Measurements from ENCODE around the gene LCOR.
"Not testable (repeated sequence)": the region's sequence is repeated elsewhere in the genome, so short reads cannot be mapped to it uniquely, and the experiment has no call there.

Gene LCOR

GRCh38 chr10:96831200-96831866, 765 bp upstream of the LCOR start:
- peak overlapping the region; percentile 83 for H3K4me3 Mint-ChIP-seq

DNA sequence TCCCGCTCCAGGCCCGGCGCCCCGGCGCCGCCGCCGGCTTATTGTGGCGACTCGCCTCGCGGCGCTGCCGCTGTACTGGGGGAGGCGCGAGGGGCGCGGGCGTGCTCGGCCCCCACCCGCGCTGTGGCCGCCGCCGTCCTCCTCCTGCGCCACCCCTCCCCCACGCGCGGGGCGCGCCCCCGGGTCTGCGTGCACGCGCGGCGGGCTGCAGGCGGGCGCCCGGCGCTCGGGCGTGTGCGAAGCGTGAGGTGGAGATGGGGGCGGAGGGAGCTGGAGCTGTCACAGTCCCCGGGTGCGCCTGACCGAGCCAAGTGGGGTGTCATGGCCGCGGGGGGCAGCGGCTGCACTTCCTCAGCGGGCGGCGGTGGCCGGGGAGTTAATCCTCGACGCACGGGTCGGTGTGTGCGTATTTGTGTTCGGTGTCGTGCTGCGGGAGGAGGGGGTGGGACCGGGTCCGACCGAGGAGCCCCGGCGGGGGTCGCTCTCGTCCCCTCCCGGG, 672 bp downstream of the LCOR start:
- Mint-ChIP-seq H3K27ac (peak overlapping the region; percentile 73), H3K36me3 (ENCODE audit: low read depth) (peaks cover 11% of the 10 kb centered on the region), H3K27me3 (no peaks in the 10 kb centered on the region), H3K4me1 (peaks cover 56% of the 10 kb centered on the region), H3K9me3 (no peaks in the 10 kb centered on the region), H3K4me3 (peak overlapping the region; percentile 82)
- ATAC-seq (peak; percentile 78), DNase-seq (peak; percentile 87)

More at GRCh38 chr10:96831200-96831866, 765 bp upstream of the LCOR start:
- peaks cover 5% of the 10 kb centered on the region for H3K36me3 Mint-ChIP-seq (ENCODE audit: low read depth)
- peaks cover 47% of the 10 kb centered on the region for H3K4me1 Mint-ChIP-seq
- DNase-seq = no peak
- ATAC-seq = no peak
- H3K9me3 Mint-ChIP-seq = no peaks in the 10 kb centered on the region
- H3K27me3 Mint-ChIP-seq = no peaks in the 10 kb centered on the region
- peak overlapping the region; percentile 92 for H3K27ac Mint-ChIP-seq

- DNase-seq = peak; percentile 25
- H3K4me1 Mint-ChIP-seq = peaks cover 61% of the 10 kb centered on the region
- peak overlapping the region; percentile 92 for H3K4me3 Mint-ChIP-seq
- H3K27me3 Mint-ChIP-seq = no peaks in the 10 kb centered on the region
- H3K9me3 Mint-ChIP-seq = no peaks in the 10 kb centered on the region
- peaks cover 14% of the 10 kb centered on the region for H3K36me3 Mint-ChIP-seq (ENCODE audit: low read depth)
- no peak for ATAC-seq
- peak overlapping the region; percentile 80 for H3K27ac Mint-ChIP-seq
Observed at GRCh38 chr10:96833220-96834001, 1.3 kb downstream of the LCOR start.

DNA sequence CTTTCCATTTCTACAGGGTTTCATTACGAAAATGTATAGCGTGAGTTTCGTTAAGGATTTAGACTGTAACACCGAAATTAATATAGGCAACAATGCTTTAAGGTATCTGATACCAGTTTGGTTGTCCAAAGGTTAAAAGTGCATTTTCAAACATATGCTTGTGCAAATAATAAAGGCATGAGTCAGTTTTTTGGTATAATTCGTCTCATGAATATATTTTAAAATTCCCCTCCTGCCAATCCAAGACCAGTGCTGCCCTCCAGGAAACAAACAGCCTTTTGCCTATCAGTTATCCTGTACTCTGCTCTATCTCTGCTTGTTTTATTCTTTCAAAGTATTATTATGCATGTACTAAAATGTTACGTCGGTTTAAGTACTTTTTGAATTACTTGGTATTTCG, 2.0 kb downstream of the LCOR start:
- peaks cover 17% of the 10 kb centered on the region for H3K36me3 Mint-ChIP-seq (ENCODE audit: low read depth)
- peak overlapping the region; percentile 92 for H3K4me3 Mint-ChIP-seq
- H3K9me3 Mint-ChIP-seq = no peaks in the 10 kb centered on the region
- ATAC-seq (no peak), DNase-seq (no peak)
- H3K4me1 Mint-ChIP-seq = peaks cover 67% of the 10 kb centered on the region
- no peaks in the 10 kb centered on the region for H3K27me3 Mint-ChIP-seq
- H3K27ac Mint-ChIP-seq = peak overlapping the region; percentile 80

DNA sequence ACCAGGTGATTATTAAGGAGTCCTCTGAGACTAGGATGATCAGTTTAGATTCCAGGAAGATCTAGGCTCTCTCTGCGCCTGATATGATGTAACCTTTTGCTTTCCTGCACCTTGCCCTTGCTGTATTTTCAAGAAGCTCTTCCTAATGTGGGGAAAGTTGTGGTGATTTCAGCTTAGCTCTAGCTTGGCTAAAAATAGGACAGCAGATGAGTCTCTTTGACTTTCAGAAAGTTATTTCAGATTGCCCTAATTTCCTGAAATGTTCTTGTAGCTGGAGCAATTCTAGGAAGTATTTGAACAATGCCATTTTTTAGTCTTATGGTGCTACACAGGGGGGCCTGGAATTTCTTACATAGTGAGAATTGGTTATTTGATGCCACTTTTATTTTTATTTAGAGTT, 3.8 kb downstream of the LCOR start:
- DNase-seq (no peak), ATAC-seq (no peak)
- Mint-ChIP-seq H3K27ac (peak overlapping the region; percentile 16), H3K4me1 (peaks cover 71% of the 10 kb centered on the region), H3K27me3 (no peaks in the 10 kb centered on the region), H3K9me3 (no peaks in the 10 kb centered on the region), H3K36me3 (ENCODE audit: low read depth) (peaks cover 15% of the 10 kb centered on the region), H3K4me3 (peak overlapping the region; percentile 55)

- Mint-ChIP-seq H3K36me3 (ENCODE audit: low read depth) (peaks cover 15% of the 10 kb centered on the region), H3K27me3 (no peaks in the 10 kb centered on the region), H3K4me1 (peaks cover 79% of the 10 kb centered on the region), H3K9me3 (no peaks in the 10 kb centered on the region), H3K27ac (no peak overlapping the region), H3K4me3 (no peak overlapping the region)
- DNase-seq (no peak), ATAC-seq (no peak)
Observed at GRCh38 chr10:96838529-96838928, 6.4 kb downstream of the LCOR start.

DNA sequence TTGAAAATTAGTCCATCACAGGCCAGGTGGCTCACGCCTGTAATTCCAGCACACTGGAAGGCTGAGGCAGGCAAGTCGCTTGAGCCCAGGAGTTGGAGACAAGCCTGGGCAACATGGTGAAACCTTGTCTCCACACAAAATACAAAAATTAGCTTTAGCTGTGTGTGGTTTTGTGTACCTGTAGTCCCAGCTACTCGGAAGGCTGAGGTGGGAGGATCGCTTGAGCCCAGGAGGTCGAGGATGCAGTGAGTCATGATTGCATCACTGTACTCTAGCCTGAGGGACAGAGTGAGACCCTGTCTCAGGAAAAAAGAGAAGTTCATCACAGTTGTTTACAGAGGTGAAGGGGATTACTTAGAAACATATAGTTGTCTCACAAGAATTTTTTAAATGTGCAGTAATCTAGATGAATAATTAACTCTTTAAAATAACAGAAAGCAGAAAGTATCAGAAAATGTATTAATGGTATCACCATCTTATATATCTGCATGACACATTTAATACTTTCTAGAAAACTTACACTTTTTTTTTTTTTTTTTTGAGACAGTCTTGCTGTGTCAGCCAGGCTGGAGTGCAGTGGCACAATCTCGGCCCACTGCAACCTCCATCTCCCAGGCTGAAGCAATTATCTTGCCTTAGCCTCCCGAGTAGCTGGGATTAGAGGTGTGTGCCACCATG, 8.9 kb downstream of the LCOR start:
- H3K36me3 Mint-ChIP-seq (ENCODE audit: low read depth) = peaks cover 11% of the 10 kb centered on the region
- DNase-seq (peak; percentile 10), ATAC-seq (peak; percentile 78)
- no peaks in the 10 kb centered on the region for H3K9me3 Mint-ChIP-seq
- peak overlapping the region; percentile 37 for H3K4me3 Mint-ChIP-seq
- no peaks in the 10 kb centered on the region for H3K27me3 Mint-ChIP-seq
- peak overlapping the region; percentile 66 for H3K27ac Mint-ChIP-seq
- H3K4me1 Mint-ChIP-seq = peaks cover 71% of the 10 kb centered on the region

DNA sequence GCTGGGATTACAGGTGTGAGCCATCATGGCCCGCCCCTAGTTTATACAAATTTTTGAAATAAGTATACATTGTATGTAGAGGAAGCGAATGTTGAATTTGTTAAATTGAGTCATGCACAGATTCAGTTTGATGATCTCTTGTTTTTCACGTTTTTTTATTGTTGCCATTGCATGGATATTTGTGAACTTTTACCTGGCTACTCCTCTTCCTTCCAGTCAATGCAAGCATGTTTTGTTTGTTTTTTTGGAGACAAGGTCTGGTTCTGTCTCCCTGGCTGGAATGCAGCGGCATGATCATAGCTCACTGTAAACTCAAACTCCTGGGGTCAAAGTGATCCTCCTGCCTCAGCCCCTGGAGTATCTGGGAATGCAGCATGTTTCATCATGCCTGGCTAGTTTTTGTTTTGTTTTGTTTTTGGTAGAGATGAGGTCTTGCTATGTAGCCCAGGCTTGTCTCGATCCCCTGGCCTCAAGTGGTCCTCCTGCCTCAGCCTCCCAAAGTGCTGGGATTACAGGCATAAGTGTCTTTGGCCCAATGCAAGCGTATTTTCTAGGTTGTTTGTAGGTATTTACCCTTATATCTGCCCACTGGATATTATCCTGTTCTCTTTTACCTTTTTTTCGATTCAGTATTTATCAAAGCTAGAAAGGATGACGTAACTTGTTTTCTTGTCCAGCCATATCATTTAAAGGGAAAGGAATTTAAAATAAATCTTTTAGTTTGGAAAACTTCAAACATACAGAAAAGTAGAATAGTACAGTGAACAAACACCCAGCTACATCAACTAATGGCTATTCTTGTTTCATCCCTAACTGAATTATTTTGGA, 11.0 kb downstream of the LCOR start:
- Mint-ChIP-seq H3K27ac (no peak overlapping the region), H3K27me3 (no peaks in the 10 kb centered on the region), H3K36me3 (ENCODE audit: low read depth) (peaks cover 7% of the 10 kb centered on the region), H3K9me3 (no peaks in the 10 kb centered on the region), H3K4me1 (peaks cover 70% of the 10 kb centered on the region), H3K4me3 (no peak overlapping the region)
- DNase-seq (no peak), ATAC-seq (no peak)

DNA sequence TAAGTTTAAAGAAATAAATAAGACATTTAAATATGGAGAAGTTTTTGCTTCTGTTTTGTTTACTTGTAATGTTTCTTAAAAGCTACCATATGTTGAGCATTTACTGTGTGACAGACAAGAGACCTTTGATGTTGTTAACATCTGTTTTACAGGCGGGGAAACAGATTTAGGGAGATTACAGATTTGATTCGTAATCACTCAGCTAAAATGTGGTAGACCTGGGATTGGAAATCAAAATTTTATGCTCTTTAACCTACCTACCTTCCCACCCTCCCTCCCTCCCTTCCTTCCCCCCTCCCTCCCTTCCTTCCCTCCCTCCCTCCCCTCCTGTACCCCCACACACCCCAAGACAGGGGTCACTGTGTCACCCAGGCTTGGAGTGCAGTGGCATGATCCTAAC, 11.7 kb downstream of the LCOR start:
- H3K9me3 Mint-ChIP-seq = no peaks in the 10 kb centered on the region
- DNase-seq (no peak), ATAC-seq (no peak)
- no peak overlapping the region for H3K27ac Mint-ChIP-seq
- H3K36me3 Mint-ChIP-seq (ENCODE audit: low read depth) = peaks cover 2% of the 10 kb centered on the region
- no peak overlapping the region for H3K4me3 Mint-ChIP-seq
- H3K4me1 Mint-ChIP-seq = peaks cover 64% of the 10 kb centered on the region
- H3K27me3 Mint-ChIP-seq = no peaks in the 10 kb centered on the region

- ATAC-seq = no peak
- Mint-ChIP-seq H3K27me3 (no peaks in the 10 kb centered on the region), H3K9me3 (no peaks in the 10 kb centered on the region), H3K27ac (peak overlapping the region; percentile 25), H3K4me3 (no peak overlapping the region), H3K36me3 (ENCODE audit: low read depth) (peaks cover 8% of the 10 kb centered on the region), H3K4me1 (peaks cover 50% of the 10 kb centered on the region)
- DNase-seq = no peak
Observed at GRCh38 chr10:96846395-96846794, 14.3 kb downstream of the LCOR start.

DNA sequence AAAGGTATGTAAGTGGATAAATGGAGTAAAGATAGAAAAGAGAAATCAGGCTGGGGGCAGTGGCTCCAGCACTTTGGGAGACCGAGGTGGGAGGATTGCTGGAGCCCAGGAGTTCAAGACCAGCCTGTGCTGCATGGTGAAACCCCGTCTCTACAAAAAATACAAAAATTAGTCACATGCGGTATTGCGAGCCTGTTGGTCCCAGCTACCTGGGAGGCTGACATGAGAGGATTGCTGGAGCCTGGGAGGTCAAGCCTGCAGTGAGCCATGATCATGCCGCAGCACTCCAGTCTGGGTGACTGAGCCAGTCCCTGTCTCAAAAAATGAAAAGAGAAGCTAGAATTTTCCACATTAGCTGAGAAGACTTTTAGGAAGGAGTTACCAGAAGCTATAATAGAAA, 14.8 kb downstream of the LCOR start:
- Mint-ChIP-seq H3K4me1 (peaks cover 50% of the 10 kb centered on the region), H3K36me3 (ENCODE audit: low read depth) (peaks cover 8% of the 10 kb centered on the region), H3K4me3 (no peak overlapping the region), H3K27me3 (no peaks in the 10 kb centered on the region), H3K27ac (peak overlapping the region; percentile 25), H3K9me3 (no peaks in the 10 kb centered on the region)
- DNase-seq = no peak
- ATAC-seq = no peak

DNA sequence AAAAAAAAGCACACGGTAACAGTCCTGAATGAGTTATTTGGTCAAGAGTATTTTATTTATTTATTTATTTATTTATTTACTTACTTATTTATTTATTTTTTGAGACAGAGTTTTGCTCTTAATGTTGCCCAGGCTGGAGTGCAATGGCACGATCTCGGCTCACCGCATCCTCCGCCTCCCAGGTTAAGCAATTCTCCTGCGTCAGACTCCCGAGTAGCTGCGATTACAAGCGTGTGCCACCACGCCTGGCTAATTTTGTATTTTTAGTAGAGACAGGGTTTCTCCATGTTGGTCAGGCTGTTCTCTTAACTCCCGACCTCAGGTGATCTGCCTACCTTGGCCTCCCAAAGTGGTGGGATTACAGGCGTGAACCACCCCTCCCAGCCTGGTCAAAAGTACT, 15.3 kb downstream of the LCOR start:
- H3K27ac Mint-ChIP-seq; DNase-seq; H3K36me3 Mint-ChIP-seq (ENCODE audit: low read depth); H3K4me3 Mint-ChIP-seq; ATAC-seq; H3K27me3 Mint-ChIP-seq; H3K9me3 Mint-ChIP-seq: not testable (repeated sequence)
- H3K4me1 Mint-ChIP-seq = peaks cover 47% of the 10 kb centered on the region

DNA sequence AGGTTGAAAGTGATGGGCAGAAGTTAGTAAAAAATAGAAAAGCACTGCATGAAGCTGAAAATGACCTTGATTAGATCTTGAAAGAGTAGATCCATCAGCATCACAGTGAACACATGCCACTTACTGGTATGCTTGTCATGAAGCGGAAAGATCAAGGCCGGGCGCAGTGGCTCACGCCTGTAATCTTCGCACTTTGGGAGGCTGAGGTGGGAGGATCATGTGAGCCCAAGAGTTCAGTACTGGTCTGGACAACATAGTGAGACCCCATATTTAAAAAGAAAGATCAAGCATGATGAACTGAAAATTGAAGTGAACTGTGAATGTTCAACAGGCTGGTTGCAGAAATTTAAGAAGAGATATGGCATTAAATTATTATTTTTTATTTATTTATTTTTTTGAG, 18.0 kb downstream of the LCOR start:
- Mint-ChIP-seq H3K27ac (no peak overlapping the region), H3K9me3 (no peaks in the 10 kb centered on the region), H3K4me3 (no peak overlapping the region), H3K36me3 (ENCODE audit: low read depth) (peaks cover 23% of the 10 kb centered on the region), H3K4me1 (peaks cover 28% of the 10 kb centered on the region), H3K27me3 (no peaks in the 10 kb centered on the region)
- no peak for ATAC-seq
- no peak for DNase-seq

DNA sequence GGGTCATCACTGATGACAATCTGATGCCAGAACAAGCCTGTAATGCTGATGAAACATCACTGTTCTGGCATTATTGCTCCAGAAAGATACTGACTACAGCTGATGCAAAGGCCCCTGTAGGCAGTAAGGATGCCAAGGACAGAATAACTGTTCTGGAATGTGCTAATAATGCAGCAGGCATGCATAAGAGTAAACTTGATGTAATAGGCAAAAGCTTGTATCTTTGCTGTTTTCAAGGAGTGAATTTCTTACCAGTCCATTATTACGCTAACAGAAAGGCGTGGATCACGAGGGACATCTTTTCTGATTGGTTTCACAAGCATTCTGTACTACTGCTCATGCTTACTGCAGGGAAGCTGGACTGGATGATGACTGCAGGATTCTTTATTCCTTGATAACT, 18.7 kb downstream of the LCOR start:
- Mint-ChIP-seq H3K4me1 (peaks cover 28% of the 10 kb centered on the region), H3K9me3 (no peaks in the 10 kb centered on the region), H3K36me3 (ENCODE audit: low read depth) (peaks cover 23% of the 10 kb centered on the region), H3K4me3 (no peak overlapping the region), H3K27ac (no peak overlapping the region), H3K27me3 (no peaks in the 10 kb centered on the region)
- DNase-seq (no peak), ATAC-seq (no peak)

Data from activated naive CD8-positive, alpha-beta T cell treated with anti-CD3 and anti-CD28 coated beads, Interleukin-2, amount 50 U/mL, for 24 hours (primary cell).